ENCODE data around the gene PCBP3.

PCBP3 gene

DNA sequence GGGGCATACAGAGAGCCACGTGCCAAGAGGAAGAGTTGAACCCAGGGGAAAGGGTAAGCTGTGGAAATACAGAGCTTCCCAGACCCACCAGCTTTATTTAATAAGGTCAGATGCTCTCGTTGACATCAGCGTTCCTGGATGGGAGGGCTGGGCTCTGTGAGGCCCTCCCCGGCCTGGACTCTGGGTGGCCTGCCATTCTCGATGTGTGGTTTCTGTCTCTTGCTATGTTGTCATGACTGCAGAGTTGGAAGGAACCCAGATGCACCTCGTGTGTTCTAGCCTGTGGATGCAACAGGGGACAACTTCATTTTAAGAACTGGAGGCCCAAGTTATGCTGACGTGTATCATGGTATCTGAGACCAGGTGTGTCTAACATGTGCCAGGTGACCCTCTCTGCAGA is 101.7 kb downstream of the PCBP3 start:
- H3K36me3 ChIP-seq (ENCODE audit: control insufficient read depth in 1 of 2, insufficient read depth in 2 of 2, low read length in 2 of 2), result no peaks in the 10 kb centered on the region
- WGBS (ENCODE audit: extremely low coverage, insufficient coverage, insufficient read length), result no CpG with 5 or more reads among the region's 7 CpGs
- no peak overlapping the region for H2BK120ac ChIP-seq (ENCODE audit: insufficient read depth, low read length, poor library complexity)
- H3K23ac ChIP-seq (ENCODE audit: low read length), result no peak overlapping the region
- H2AFZ ChIP-seq (ENCODE audit: insufficient read depth, low read length, poor library complexity), result no peak overlapping the region
- peaks cover 11% of the 10 kb centered on the region for H3K9me3 ChIP-seq (ENCODE audit: insufficient read depth, low read depth, low read length)
- H4K91ac ChIP-seq (ENCODE audit: low read depth, low read length), result no peak overlapping the region
- no peak overlapping the region for H3K18ac ChIP-seq (ENCODE audit: low read length)
- H3K79me2 ChIP-seq (ENCODE audit: control insufficient read depth, insufficient read depth, low read length, poor library complexity), result no peaks in the 10 kb centered on the region
- H3K27me3 ChIP-seq (ENCODE audit: insufficient read depth, low read length), result no peaks in the 10 kb centered on the region
- no peak overlapping the region for H3K27ac ChIP-seq (ENCODE audit: low read depth, low read length)
- H3K4me2 ChIP-seq (ENCODE audit: low read length), result no peak overlapping the region
- no peak overlapping the region for H4K8ac ChIP-seq (ENCODE audit: low read depth, low read length)
- no peaks in the 10 kb centered on the region for H3K4me1 ChIP-seq (ENCODE audit: control insufficient read depth in 1 of 2, insufficient read depth in 2 of 2, low read length in 2 of 2)
- H3K9ac ChIP-seq (ENCODE audit: low read length), result no peak overlapping the region
- H2BK12ac ChIP-seq (ENCODE audit: low read length), result no peak overlapping the region
- H2AK5ac ChIP-seq (ENCODE audit: low read length), result no peak overlapping the region
- H3K14ac ChIP-seq (ENCODE audit: low read length), result no peak overlapping the region
- H4K12ac ChIP-seq (ENCODE audit: low read depth, low read length), result no peak overlapping the region
- no peaks in the 10 kb centered on the region for H3K79me1 ChIP-seq (ENCODE audit: low read length)
- no peak overlapping the region for H2BK5ac ChIP-seq (ENCODE audit: low read depth, low read length, poor library complexity)
- no peak overlapping the region for H3K4ac ChIP-seq (ENCODE audit: low read depth, low read length)
- no peak overlapping the region for H3K4me3 ChIP-seq (ENCODE audit: low read depth, low read length)
- no peak for DNase-seq

GRCh38 chr21:45747233-45747766 is 103.8 kb downstream of the PCBP3 start:
- no peak overlapping the region for H3K27ac ChIP-seq (ENCODE audit: low read depth, low read length)
- no peaks in the 10 kb centered on the region for H3K4me1 ChIP-seq (ENCODE audit: control insufficient read depth in 1 of 2, insufficient read depth in 2 of 2, low read length in 2 of 2)
- H3K23ac ChIP-seq (ENCODE audit: low read length), result no peak overlapping the region
- no peak overlapping the region for H2BK12ac ChIP-seq (ENCODE audit: low read length)
- no peak overlapping the region for H3K9ac ChIP-seq (ENCODE audit: low read length)
- DNase-seq, result no peak
- no peaks in the 10 kb centered on the region for H3K79me2 ChIP-seq (ENCODE audit: control insufficient read depth, insufficient read depth, low read length, poor library complexity)
- no peak overlapping the region for H3K4ac ChIP-seq (ENCODE audit: low read depth, low read length)
- no peak overlapping the region for H2BK5ac ChIP-seq (ENCODE audit: low read depth, low read length, poor library complexity)
- H4K8ac ChIP-seq (ENCODE audit: low read depth, low read length), result no peak overlapping the region
- H3K4me2 ChIP-seq (ENCODE audit: low read length), result no peak overlapping the region
- H3K9me3 ChIP-seq (ENCODE audit: insufficient read depth, low read depth, low read length), result peaks cover 8% of the 10 kb centered on the region
- H4K91ac ChIP-seq (ENCODE audit: low read depth, low read length), result no peak overlapping the region
- no CpG with 5 or more reads among the region's 14 CpGs for WGBS (ENCODE audit: extremely low coverage, insufficient coverage, insufficient read length)
- no peak overlapping the region for H3K4me3 ChIP-seq (ENCODE audit: low read depth, low read length)
- no peaks in the 10 kb centered on the region for H3K79me1 ChIP-seq (ENCODE audit: low read length)
- no peak overlapping the region for H3K14ac ChIP-seq (ENCODE audit: low read length)
- H2BK120ac ChIP-seq (ENCODE audit: insufficient read depth, low read length, poor library complexity), result no peak overlapping the region
- H3K36me3 ChIP-seq (ENCODE audit: control insufficient read depth in 1 of 2, insufficient read depth in 2 of 2, low read length in 2 of 2), result no peaks in the 10 kb centered on the region
- no peak overlapping the region for H3K18ac ChIP-seq (ENCODE audit: low read length)
- no peaks in the 10 kb centered on the region for H3K27me3 ChIP-seq (ENCODE audit: insufficient read depth, low read length)
- H2AFZ ChIP-seq (ENCODE audit: insufficient read depth, low read length, poor library complexity), result no peak overlapping the region
- H2AK5ac ChIP-seq (ENCODE audit: low read length), result no peak overlapping the region
- no peak overlapping the region for H4K12ac ChIP-seq (ENCODE audit: low read depth, low read length)

- no peaks in the 10 kb centered on the region for H3K79me1 ChIP-seq (ENCODE audit: low read length)
- H3K4me3 ChIP-seq (ENCODE audit: low read depth, low read length), result no peak overlapping the region
- no peak overlapping the region for H3K4ac ChIP-seq (ENCODE audit: low read depth, low read length)
- no peak overlapping the region for H3K14ac ChIP-seq (ENCODE audit: low read length)
- no peak overlapping the region for H4K12ac ChIP-seq (ENCODE audit: low read depth, low read length)
- H2AK5ac ChIP-seq (ENCODE audit: low read length), result no peak overlapping the region
- peaks cover 8% of the 10 kb centered on the region for H3K9me3 ChIP-seq (ENCODE audit: insufficient read depth, low read depth, low read length)
- H3K27ac ChIP-seq (ENCODE audit: low read depth, low read length), result no peak overlapping the region
- H4K91ac ChIP-seq (ENCODE audit: low read depth, low read length), result no peak overlapping the region
- H3K23ac ChIP-seq (ENCODE audit: low read length), result no peak overlapping the region
- H3K36me3 ChIP-seq (ENCODE audit: control insufficient read depth in 1 of 2, insufficient read depth in 2 of 2, low read length in 2 of 2), result no peaks in the 10 kb centered on the region
- H3K4me1 ChIP-seq (ENCODE audit: control insufficient read depth in 1 of 2, insufficient read depth in 2 of 2, low read length in 2 of 2), result no peaks in the 10 kb centered on the region
- H3K4me2 ChIP-seq (ENCODE audit: low read length), result no peak overlapping the region
- H3K27me3 ChIP-seq (ENCODE audit: insufficient read depth, low read length), result no peaks in the 10 kb centered on the region
- H3K18ac ChIP-seq (ENCODE audit: low read length), result no peak overlapping the region
- H2BK120ac ChIP-seq (ENCODE audit: insufficient read depth, low read length, poor library complexity), result no peak overlapping the region
- H3K9ac ChIP-seq (ENCODE audit: low read length), result no peak overlapping the region
- no peak overlapping the region for H2AFZ ChIP-seq (ENCODE audit: insufficient read depth, low read length, poor library complexity)
- DNase-seq, result no peak
- no peaks in the 10 kb centered on the region for H3K79me2 ChIP-seq (ENCODE audit: control insufficient read depth, insufficient read depth, low read length, poor library complexity)
- H2BK5ac ChIP-seq (ENCODE audit: low read depth, low read length, poor library complexity), result no peak overlapping the region
- H4K8ac ChIP-seq (ENCODE audit: low read depth, low read length), result no peak overlapping the region
- no CpG with 5 or more reads among the region's 18 CpGs for WGBS (ENCODE audit: extremely low coverage, insufficient coverage, insufficient read length)
- no peak overlapping the region for H2BK12ac ChIP-seq (ENCODE audit: low read length)
Observed at GRCh38 chr21:45747802-45748445, 104.4 kb downstream of the PCBP3 start.

GRCh38 chr21:45748593-45748992 is 105.1 kb downstream of the PCBP3 start:
- Histone ChIP-seq H3K9me3 (ENCODE audit: insufficient read depth, low read depth, low read length) (peaks cover 8% of the 10 kb centered on the region), H3K27ac (ENCODE audit: low read depth, low read length) (no peak overlapping the region), H2BK5ac (ENCODE audit: low read depth, low read length, poor library complexity) (no peak overlapping the region), H3K4me2 (ENCODE audit: low read length) (no peak overlapping the region), H3K4me3 (ENCODE audit: low read depth, low read length) (no peak overlapping the region), H3K18ac (ENCODE audit: low read length) (no peak overlapping the region), H3K9ac (ENCODE audit: low read length) (no peak overlapping the region), H3K14ac (ENCODE audit: low read length) (no peak overlapping the region), H3K36me3 (ENCODE audit: control insufficient read depth in 1 of 2, insufficient read depth in 2 of 2, low read length in 2 of 2) (no peaks in the 10 kb centered on the region), H3K4me1 (ENCODE audit: control insufficient read depth in 1 of 2, insufficient read depth in 2 of 2, low read length in 2 of 2) (no peaks in the 10 kb centered on the region), H3K4ac (ENCODE audit: low read depth, low read length) (no peak overlapping the region), H3K23ac (ENCODE audit: low read length) (no peak overlapping the region), H4K12ac (ENCODE audit: low read depth, low read length) (no peak overlapping the region), H2BK120ac (ENCODE audit: insufficient read depth, low read length, poor library complexity) (no peak overlapping the region), H2AFZ (ENCODE audit: insufficient read depth, low read length, poor library complexity) (no peak overlapping the region), H3K79me2 (ENCODE audit: control insufficient read depth, insufficient read depth, low read length, poor library complexity) (no peaks in the 10 kb centered on the region), H4K91ac (ENCODE audit: low read depth, low read length) (no peak overlapping the region), H2AK5ac (ENCODE audit: low read length) (no peak overlapping the region), H3K79me1 (ENCODE audit: low read length) (no peaks in the 10 kb centered on the region), H2BK12ac (ENCODE audit: low read length) (no peak overlapping the region), H4K8ac (ENCODE audit: low read depth, low read length) (no peak overlapping the region), H3K27me3 (ENCODE audit: insufficient read depth, low read length) (no peaks in the 10 kb centered on the region)
- DNase-seq, result no peak
- no CpG with 5 or more reads among the region's 7 CpGs for WGBS (ENCODE audit: extremely low coverage, insufficient coverage, insufficient read length)
